ENCODE data around the gene STAG3.
"Not testable (repeated sequence)": the region's sequence is repeated elsewhere in the genome, so short reads cannot be mapped to it uniquely, and the experiment has no call there.

STAG3 gene

DNA sequence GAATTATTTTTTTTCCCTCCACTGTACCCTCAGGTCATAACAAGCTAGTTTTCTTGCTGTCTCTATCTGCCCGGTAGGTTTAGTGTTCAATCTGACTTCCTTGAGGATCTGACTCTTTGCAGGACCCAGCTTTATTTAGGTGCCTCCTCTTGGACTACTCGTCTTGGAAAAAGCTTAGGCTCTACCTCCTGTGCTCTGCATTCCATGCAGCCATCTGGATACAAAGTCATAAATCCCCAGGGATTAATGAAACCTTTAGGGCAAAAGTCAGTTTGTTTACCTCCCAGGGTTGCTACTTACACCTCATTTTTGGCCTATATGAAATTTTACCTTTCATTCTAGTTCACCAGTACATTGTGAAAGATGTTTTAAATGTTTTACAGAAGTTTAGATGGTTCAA, 8.0 kb downstream of the STAG3 start:
- TF ChIP-seq, protein P1, sequence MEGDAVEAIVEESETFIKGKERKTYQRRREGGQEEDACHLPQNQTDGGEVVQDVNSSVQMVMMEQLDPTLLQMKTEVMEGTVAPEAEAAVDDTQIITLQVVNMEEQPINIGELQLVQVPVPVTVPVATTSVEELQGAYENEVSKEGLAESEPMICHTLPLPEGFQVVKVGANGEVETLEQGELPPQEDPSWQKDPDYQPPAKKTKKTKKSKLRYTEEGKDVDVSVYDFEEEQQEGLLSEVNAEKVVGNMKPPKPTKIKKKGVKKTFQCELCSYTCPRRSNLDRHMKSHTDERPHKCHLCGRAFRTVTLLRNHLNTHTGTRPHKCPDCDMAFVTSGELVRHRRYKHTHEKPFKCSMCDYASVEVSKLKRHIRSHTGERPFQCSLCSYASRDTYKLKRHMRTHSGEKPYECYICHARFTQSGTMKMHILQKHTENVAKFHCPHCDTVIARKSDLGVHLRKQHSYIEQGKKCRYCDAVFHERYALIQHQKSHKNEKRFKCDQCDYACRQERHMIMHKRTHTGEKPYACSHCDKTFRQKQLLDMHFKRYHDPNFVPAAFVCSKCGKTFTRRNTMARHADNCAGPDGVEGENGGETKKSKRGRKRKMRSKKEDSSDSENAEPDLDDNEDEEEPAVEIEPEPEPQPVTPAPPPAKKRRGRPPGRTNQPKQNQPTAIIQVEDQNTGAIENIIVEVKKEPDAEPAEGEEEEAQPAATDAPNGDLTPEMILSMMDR (IDR thresholded peaks at IDR 0.05; ENCODE audit: insufficient read depth, missing control alignments), result no peak
- peak; percentile 74 for FAIRE-seq
- no peak for DNase-seq (ENCODE audit: insufficient read length, low spot score)

DNA sequence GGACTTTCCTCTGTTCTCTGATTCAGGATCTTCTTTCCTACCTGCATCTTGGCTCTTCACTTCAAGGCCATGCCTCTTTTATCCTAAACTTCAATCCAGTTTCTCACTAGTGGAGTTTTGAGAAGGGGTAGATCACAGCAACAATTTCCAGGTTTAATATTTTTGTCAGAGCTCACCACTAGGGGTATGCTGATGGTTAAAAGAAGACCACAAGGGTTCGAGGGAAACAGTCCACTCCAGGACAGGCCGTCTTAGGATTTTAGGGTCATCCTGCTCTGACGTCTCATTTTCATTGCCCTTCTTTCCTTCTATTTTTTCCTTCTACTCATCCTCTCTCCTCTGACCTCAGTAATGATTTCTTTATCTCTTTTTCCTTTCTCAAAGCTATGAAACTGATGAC, 11.3 kb downstream of the STAG3 start:
- TF ChIP-seq, protein P1 (IDR thresholded peaks at IDR 0.05; ENCODE audit: insufficient read depth, missing control alignments), result no peak
- FAIRE-seq (no peak), DNase-seq (ENCODE audit: insufficient read length, low spot score) (no peak)

DNA sequence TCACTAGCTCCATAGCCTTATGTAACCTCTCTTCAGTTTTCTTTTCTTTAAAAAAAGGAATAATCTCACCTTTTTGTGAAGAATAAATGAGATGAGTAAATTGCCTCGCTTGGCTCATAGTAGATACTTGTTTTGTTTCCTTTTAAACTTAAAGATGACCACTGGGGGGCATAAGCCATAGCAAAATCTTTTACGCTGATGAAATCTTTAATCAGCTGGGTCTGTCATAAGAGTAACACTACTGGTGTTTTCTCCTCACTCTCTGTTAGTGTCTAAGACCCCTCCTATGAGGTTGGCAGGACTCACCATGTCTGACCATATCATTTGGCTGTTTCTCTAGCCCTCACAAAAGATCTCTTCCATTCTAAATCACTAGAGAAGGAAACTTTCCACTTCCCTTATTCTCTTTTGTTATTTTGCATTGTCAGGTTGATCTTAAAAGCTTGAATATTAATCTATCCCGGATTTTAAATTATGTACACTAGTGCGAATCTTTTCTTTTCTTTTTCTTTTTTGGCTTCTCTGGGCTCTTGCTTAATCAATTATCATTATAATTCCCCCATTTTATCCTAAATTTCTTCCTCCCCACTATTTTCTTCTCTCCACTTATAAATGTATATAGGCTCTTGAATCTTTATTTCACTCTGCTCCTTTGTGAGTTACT, 12.5 kb downstream of the STAG3 start:
- DNase-seq (ENCODE audit: insufficient read length, low spot score) (no peak), FAIRE-seq (no peak)
- TF ChIP-seq, protein P1 (IDR thresholded peaks at IDR 0.05; ENCODE audit: insufficient read depth, missing control alignments), result peak; percentile 34

DNA sequence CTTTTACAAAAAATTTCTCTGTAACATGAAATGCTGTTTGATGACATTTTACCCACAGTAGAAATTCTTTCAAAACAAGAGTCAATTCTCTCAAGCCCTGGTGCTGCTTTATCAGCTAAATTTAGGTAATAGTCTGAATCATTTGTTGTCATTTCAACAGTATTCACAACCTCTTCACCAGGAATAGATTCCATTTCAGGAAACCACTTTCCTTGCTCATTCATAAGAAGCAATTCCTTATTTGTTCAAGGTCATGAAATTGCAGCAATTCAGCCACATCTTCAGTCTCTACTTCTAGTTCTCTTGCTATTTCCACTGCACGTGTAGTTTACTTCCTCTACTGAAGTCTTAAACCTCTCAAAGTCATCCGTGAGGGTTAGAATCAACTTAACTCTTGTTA, 14.1 kb downstream of the STAG3 start:
- TF ChIP-seq, protein P1 (IDR thresholded peaks at IDR 0.05; ENCODE audit: insufficient read depth, missing control alignments), result no peak
- no peak for FAIRE-seq
- no peak for DNase-seq (ENCODE audit: insufficient read length, low spot score)

DNA sequence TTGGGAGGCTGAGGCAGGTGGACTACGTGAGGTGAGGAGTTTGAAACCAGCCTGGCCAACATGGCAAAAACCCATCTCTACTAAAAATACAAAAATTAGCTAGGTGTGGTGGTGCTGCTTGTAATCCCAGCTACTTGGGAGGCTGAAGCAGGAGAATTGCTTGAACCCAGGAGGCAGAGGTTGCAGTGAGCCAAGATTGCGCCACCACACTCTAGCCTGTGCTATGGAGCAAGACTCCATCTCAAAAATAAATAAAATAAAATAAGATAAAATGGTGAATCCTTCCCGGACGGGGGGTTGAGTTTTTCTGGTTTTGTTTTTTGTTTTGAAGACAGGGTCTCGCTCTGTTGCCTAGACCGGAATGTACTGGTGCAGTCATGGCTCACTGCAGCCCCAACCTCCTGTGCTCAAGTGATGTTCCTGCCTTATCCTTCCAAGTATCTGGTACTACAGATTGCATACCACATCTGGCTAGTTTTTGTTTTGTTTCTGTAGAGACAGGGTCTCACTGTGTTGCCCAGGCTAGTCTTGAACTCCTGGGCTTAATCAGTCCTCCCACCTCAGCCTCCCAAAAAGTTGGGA, 14.7 kb downstream of the STAG3 start:
- FAIRE-seq, result not testable (repeated sequence)

DNA sequence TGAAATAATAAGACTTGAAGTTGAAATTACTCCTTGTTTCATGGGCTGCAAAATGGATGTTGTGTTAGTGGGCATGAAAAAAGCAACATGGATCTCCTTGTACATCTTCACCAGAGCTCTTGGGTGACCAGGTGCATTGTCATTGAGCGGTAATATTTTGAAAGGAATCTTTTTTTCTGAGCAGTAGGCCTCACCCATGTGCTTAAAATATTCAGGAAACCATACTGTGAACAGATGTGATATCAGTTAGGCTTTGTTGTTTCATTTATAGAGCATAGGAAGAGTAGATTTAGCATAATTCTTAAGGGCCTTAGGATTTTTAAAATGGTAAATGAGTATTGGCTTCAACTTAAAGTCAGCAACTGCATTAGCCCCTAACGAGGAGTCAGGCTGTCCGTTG, 15.3 kb downstream of the STAG3 start:
- FAIRE-seq, result no peak
- TF ChIP-seq, protein P1 (IDR thresholded peaks at IDR 0.05; ENCODE audit: insufficient read depth, missing control alignments), result no peak
- no peak for DNase-seq (ENCODE audit: insufficient read length, low spot score)

More for the DNA sequence above, 14.7 kb downstream of the STAG3 start:
- not testable (repeated sequence) for DNase-seq (ENCODE audit: insufficient read length, low spot score)

DNA sequence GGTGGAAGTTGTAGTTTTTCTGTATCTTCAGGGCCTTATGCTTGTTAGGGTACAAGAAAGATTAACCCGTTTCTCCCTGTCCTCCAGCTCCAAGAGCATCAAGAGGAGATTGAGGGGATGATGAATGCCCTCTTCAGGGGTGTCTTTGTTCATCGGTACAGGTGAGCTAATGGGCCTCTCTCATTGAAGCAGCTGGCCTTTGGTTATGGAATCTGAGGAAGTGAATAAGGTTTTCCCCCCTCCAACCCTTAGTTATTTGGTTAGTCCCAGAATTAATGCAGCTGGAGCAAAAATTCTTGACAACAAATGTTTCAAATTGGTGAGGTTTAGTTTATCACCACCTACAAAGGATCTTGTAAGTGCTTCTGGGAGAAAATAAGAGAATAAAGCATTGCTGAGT, 17.5 kb downstream of the STAG3 start:
- FAIRE-seq, result no peak
- DNase-seq (ENCODE audit: insufficient read length, low spot score), result no peak
- TF ChIP-seq, protein P1 (IDR thresholded peaks at IDR 0.05; ENCODE audit: insufficient read depth, missing control alignments), result no peak

DNA sequence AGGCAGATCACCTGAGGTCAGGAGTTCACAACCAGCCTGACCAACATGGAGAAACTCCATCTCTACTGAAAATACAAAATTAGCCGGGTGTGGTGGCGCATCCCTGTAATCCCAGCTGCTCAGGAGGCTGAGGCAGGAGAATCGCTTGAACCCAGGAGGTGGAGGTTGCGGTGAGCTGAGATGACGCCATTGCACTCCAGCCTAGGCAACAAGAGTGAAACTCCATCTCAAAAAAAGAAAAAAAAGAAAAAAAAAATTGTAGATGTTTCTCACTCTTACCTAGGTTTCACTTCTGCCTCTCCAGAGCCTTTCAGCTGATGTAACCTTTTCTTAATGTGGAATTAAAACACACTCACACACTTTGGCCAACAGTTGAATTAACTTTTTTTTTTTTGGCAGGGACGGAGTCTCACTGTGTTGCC, 18.2 kb downstream of the STAG3 start:
- not testable (repeated sequence) for DNase-seq (ENCODE audit: insufficient read length, low spot score); FAIRE-seq
